Left lung (tissue), 10 donors: Measurements from ENCODE around the gene SNX25. TPM values are rescaled to one million over a fixed set of nuclear protein-coding genes. Genes with fewer than 3 reads are reported as not detected.
"Not testable (repeated sequence)": the region's sequence is repeated elsewhere in the genome, so short reads cannot be mapped to it uniquely, and the experiment has no call there.

Source experiments
- ATAC-seq: fragments of 200-7000 bp; cut with Tn5 transposase; one replicate; pipeline ENCODE4 v1.9.1; 2020; ENCODE audit warnings: moderate library complexity
- DNase-seq, 4 donors: peaks; one replicate each; pipeline ENCODE4 v3.0.0-alpha.2; 2013 to 2020
- H3K27ac ChIP-seq, 2 donors: fragments of 200-600 bp; sonication (generic) in 1 of 2; one replicate each; pipeline versions ENCODE4 v1.5.0 to v1.8.0; 2020 to 2021
- H3K27me3 ChIP-seq, 2 donors: fragments of 200-600 bp; sonication (generic) in 1 of 2; one replicate each; pipeline versions ENCODE4 v1.5.0 to v1.8.0; 2020 to 2021
- H3K36me3 ChIP-seq, 2 donors: fragments of 200-600 bp; sonication (generic) in 1 of 2; one replicate each; pipeline versions ENCODE4 v1.5.0 to v1.8.0; 2020 to 2021
- H3K4me1 ChIP-seq, 2 donors: fragments of 200-600 bp; one replicate each; pipeline ENCODE4 v1.8.0; 2021
- H3K4me3 ChIP-seq, 2 donors: fragments of 200-600 bp; sonication (generic) in 1 of 2; one replicate each; pipeline versions ENCODE4 v1.5.0 to v1.8.0; 2020 to 2021; ENCODE audit warnings: mild to moderate bottlenecking in 1 of 2
- H3K9me3 ChIP-seq, 2 donors: fragments of 200-600 bp; sonication (generic) in 1 of 2; one replicate each; pipeline versions ENCODE4 v1.5.0 to v1.8.0; 2020 to 2021
- CTCF ChIP-seq, 2 donors: fragments of 200-600 bp; sonication (generic) in 1 of 2; IDR thresholded peaks; one replicate each; pipeline versions ENCODE4 v1.5.0 to v1.8.0; 2021; ENCODE audit warnings: antibody characterized with exemption in 2 of 2
- intact Hi-C, 2 donors: fragments of 100-400 bp; cut with DNase I; formaldehyde crosslinking; loops; one replicate each; pipeline versions ENCODE4 v1.11.2 to v1.14.2; 2022
- polyA plus RNA-seq, 6 donors: library from polyadenylated mRNA; unstranded; fragments of 120-200 nt; gene quantifications; one replicate each; pipeline ENCODE4 v1.2.1, GENCODE V29; 2013; ENCODE audit not compliant: insufficient read length in 6 of 6
- total RNA-seq, 2 donors: library from RNA; stranded (reverse); fragmentation: NEBNext Ultra II Directional; extraction: Animal tissue kit (Norgen Biotek cat#: 25700); gene quantifications; one replicate each; pipeline ENCODE4 v1.2.1, GENCODE V29; 2021
- donor health status: DM: no; HTN: yes; CAD: no.
- donor health status: DM: no; HTN: no; CAD: no.

SNX25 gene
- total and polyA plus RNA-seq, 8 donors, result 15.5 to 122 (median 18.9) TPM

GRCh38 chr4:185305979-185306442 is 96.6 kb downstream of the SNX25 start:
- TF ChIP-seq CTCF (IDR thresholded peaks at IDR 0.05), result no peak
- Histone ChIP-seq H3K27ac (peak overlapping the region in 1 of 2 donors; percentile 75), H3K4me1 (peaks cover 0 to 4% of the 10 kb centered on the region in 2 donors), H3K36me3 (peaks cover 6 to 17% of the 10 kb centered on the region in 2 donors), H3K9me3 (no peaks in the 10 kb centered on the region), H3K4me3 (no peak overlapping the region), H3K27me3 (no peaks in the 10 kb centered on the region)
- no peak for DNase-seq
- intact Hi-C loops, result loop anchor here in 1 of 2 donors (10.0 kb wide), 1 partner anchor 299 kb away; no protein-coding TSS in a partner anchor
- peak; percentile 4 for ATAC-seq

- Histone ChIP-seq H3K4me1 (peaks cover 0 to 4% of the 10 kb centered on the region in 2 donors), H3K27ac (no peak overlapping the region), H3K27me3 (no peaks in the 10 kb centered on the region), H3K9me3 (no peaks in the 10 kb centered on the region), H3K4me3 (no peak overlapping the region), H3K36me3 (peaks cover 6 to 31% of the 10 kb centered on the region in 2 donors)
- ATAC-seq (peak; percentile 10), DNase-seq (no peak)
- intact Hi-C loops, result loop anchor here in 1 of 2 donors (10.0 kb wide), 1 partner anchor 297 kb away; no protein-coding TSS in a partner anchor
- no peak for TF ChIP-seq CTCF (IDR thresholded peaks at IDR 0.05)
These were observed 97.9 kb downstream of the SNX25 start for GRCh38 chr4:185307136-185307950.

- no peak for TF ChIP-seq CTCF (IDR thresholded peaks at IDR 0.05)
- Histone ChIP-seq H3K9me3 (no peaks in the 10 kb centered on the region), H3K4me3 (no peak overlapping the region), H3K36me3 (peaks cover 6 to 46% of the 10 kb centered on the region in 2 donors), H3K27ac (no peak overlapping the region), H3K4me1 (peaks cover 0 to 4% of the 10 kb centered on the region in 2 donors), H3K27me3 (no peaks in the 10 kb centered on the region)
- intact Hi-C loops, result loop anchor here in 1 of 2 donors (10.0 kb wide), 1 partner anchor 295 kb away; no protein-coding TSS in a partner anchor
- DNase-seq (no peak), ATAC-seq (no peak)
These were observed 100.4 kb downstream of the SNX25 start for GRCh38 chr4:185309770-185310169.

GRCh38 chr4:185311113-185311888 is 101.9 kb downstream of the SNX25 start:
- intact Hi-C loops, result no loop called here
- Histone ChIP-seq H3K27me3 (no peaks in the 10 kb centered on the region), H3K9me3 (no peaks in the 10 kb centered on the region), H3K4me3 (no peak overlapping the region), H3K4me1 (no peaks in the 10 kb centered on the region), H3K27ac (no peak overlapping the region), H3K36me3 (peaks cover 6 to 54% of the 10 kb centered on the region in 2 donors)
- no peak for TF ChIP-seq CTCF (IDR thresholded peaks at IDR 0.05)
- DNase-seq (no peak), ATAC-seq (no peak)

GRCh38 chr4:185312699-185313098 is 103.3 kb downstream of the SNX25 start:
- Histone ChIP-seq H3K4me1 (no peaks in the 10 kb centered on the region), H3K27me3 (no peaks in the 10 kb centered on the region), H3K36me3 (peaks cover 6 to 59% of the 10 kb centered on the region in 2 donors), H3K9me3 (no peaks in the 10 kb centered on the region), H3K4me3 (no peak overlapping the region), H3K27ac (no peak overlapping the region)
- ATAC-seq (no peak), DNase-seq (no peak)
- intact Hi-C loops, result no loop called here
- no peak for TF ChIP-seq CTCF (IDR thresholded peaks at IDR 0.05)

GRCh38 chr4:185317462-185317861 is 108.1 kb downstream of the SNX25 start:
- intact Hi-C loops, ATAC-seq, H3K27ac ChIP-seq, DNase-seq, H3K9me3 ChIP-seq, H3K4me3 ChIP-seq, H3K4me1 ChIP-seq, H3K27me3 ChIP-seq: not testable (repeated sequence)
- H3K36me3 ChIP-seq, result peaks cover 0 to 52% of the 10 kb centered on the region in 2 donors
